GM21576 (cell line): ENCODE data around the gene HNRNPLL.
A peak's percentile ranks its signal among the peaks of the same experiment; 100 is the strongest.
"Not testable (repeated sequence)": the region's sequence is repeated elsewhere in the genome, so short reads cannot be mapped to it uniquely, and the experiment has no call there.

Experiments used
- ATAC-seq: cut with Tn5 transposase; IDR thresholded peaks from one replicate; pipeline ENCODE4 v1.9.1; 2021; ENCODE audit warnings: mild to moderate bottlenecking, moderate library complexity; ENCODE audit not compliant: unreplicated experiment

The HNRNPLL gene

GRCh38 chr2:38557217-38557616 lies 45.5 kb downstream of the HNRNPLL start:
- no peak for ATAC-seq

DNA sequence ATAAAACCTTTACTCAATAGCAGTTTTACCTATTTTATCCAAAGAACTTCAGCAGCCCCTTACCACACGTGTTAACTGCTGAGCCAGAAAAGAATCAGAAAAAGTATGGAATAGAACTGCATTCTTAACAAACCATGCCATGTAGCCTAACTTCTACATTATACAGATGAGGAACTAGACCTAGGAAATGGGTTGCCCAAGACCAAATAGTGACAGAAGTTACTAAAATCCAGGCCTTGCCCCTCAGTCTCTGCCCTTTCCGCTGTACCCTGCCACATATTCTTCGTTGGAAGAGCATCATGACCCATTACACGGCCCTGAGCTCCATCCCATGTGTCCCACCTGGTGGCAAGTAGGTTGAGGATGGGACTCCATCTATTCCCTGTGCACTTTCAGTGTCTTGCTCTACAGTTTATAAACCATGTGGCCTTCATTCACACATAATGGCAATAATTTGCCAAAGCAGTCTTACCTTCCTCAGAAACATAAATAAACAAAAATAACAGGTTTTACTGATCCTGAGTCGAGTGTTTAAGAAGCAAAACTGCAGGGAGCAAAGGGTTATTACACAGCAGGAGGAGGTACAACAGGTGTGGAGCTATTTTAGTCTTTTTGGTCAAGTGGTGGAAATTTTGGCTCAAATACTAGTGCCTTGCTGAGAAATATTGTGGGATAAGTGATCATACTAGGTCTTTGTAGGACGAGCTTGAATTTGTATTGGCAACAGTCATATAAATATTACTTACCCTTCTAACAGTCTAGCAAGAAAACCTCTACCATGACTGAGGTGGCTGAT lies 46.5 kb downstream of the HNRNPLL start:
- ATAC-seq: no peak

GRCh38 chr2:38554973-38555595 lies 47.6 kb downstream of the HNRNPLL start:
- no peak for ATAC-seq

GRCh38 chr2:38553554-38553953 lies 49.2 kb downstream of the HNRNPLL start:
- ATAC-seq: no peak

- ATAC-seq: no peak
These were observed 50.5 kb downstream of the HNRNPLL start for GRCh38 chr2:38552259-38552658.

DNA sequence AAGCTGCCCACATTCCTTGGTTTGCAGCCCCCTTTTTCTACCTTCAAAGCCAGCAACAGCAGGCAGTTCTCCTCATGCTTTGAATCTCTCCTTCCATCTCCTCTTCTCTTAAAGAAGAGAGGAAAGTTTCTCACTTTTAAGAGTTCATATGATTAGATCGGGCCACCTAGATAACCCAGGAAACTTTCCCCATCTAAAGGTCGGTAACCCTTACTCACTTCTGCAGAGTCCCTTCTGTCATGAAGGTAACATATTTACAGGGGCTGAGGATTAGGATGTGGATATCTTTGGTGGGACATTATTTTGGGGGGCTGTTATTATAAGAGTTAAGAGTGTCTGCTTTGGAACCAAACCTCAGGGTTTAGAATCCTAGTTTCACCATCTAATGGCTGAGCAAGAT lies 51.0 kb downstream of the HNRNPLL start:
- no peak for ATAC-seq

DNA sequence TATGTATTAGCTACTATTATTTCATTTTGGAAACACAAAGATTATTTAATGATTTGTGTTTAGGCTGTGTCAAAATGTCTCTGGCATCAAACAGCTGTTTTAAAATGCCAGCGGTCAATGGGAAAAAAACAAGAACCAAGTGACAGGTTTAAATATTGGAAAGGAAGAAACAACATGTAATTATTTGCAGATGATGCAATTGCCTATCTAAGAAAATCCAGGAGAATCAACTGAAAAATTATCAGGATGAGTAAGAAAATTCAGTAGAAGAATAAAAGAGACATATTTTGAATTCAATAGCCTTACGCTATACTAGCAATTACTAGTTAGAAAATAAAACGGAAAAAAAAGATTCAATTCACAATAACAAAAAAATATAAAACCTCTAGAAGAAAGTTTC lies 51.6 kb downstream of the HNRNPLL start:
- ATAC-seq: no peak

DNA sequence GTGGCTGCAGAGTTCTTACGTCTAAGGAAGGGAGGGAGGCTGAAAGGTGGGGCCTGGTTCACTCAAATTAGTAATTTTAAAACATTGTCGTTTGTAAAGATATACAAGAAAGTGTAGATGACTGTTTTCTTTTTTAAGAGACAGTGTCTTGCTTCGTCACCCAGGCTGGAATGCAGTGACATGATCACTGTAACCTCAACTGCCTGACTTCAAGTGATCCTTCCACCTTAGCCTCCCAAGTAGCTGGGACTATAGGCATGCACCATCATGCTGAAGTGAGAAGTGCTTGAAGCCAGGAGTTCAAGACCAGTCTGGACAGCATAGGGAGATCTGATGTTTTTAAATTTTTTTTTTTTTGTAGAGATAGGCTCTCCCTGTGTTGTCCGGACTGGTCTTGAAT lies 52.9 kb downstream of the HNRNPLL start:
- no peak for ATAC-seq

DNA sequence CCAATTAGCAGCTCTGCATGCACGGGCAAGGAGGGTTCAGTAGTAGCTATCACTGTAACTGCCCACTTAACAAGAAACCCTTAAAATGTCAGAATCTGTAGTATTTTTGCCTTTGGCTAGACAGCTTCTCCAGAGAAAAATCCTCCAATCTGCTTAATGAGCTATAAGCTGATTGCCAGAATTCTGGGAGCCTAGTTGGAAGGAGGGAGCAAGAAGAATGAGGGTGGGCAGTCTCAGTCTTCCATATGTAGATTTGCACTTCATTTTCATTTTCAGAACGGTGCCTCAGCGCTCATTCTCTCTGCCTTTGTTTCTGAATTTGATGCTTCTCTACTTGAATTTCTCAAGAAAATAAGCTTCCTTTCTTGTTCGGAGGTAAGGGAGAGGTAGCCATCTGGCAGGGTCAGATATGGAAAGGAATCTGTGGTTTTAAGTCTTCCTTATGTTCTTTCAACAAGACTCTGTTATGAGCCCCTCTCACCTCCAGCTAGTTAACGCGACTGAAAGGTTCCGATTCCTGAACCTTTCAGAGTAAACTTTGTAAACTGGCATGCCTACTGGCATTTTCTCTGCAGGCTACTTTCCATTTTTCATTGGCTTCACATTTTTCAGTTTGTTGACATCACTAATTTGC lies 53.5 kb downstream of the HNRNPLL start:
- ATAC-seq: no peak

DNA sequence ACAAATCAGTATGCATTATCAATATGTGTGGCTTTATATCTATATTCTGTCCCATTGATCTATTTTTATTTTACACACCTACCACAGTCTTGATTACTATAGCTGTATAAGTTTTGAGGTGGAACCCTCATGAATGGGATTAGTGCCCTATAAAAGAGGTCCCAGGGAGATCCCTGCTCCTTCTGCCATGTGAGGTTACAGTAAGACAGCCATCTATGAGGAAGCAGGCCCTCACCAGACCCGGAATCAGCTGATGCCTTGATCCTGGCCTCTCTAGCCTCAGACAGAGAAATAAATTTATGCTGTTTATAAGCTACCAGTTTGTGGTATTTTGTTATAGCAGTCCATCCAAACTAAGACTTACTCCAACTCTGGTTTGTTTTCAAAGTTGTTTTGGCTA lies 54.9 kb downstream of the HNRNPLL start:
- no peak for ATAC-seq

GRCh38 chr2:38546585-38546984 lies 56.1 kb downstream of the HNRNPLL start:
- ATAC-seq: no peak

- ATAC-seq: no peak
These were observed 56.7 kb downstream of the HNRNPLL start for GRCh38 chr2:38546064-38546463.

GRCh38 chr2:38542248-38542631 lies 60.5 kb downstream of the HNRNPLL start:
- not testable (repeated sequence) for ATAC-seq

DNA sequence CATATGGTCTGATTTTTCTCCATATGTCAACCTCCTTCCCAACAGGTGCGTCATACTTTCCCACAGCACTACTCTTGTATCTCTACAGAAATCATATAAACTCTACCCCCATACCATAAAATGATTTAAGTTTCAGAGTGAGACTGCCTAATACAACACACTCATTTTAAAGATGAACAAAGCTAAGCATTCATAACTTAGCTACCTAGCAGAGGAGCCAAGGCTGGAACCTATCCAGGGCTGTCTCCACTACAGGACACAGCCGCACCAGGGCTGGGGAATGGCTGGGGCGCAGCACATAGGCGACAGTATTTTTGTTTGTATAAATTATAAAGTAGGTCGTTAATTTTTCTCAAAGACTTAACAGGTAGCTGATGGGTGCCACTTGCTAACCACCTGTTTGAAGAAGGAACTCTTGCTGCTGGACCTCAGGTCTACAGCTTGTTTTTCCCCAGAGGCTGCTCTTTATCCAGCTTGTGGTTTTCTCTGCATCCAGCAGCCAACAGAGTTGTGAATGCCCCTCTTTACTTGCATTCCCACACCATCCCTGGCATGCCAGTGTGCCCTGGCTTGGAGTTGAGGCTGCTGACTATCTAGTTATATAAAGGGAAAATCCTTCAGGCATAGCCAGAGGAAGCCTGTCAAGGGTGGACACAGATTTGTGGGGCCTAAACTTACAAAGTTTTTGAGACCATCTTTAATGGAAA lies 62.0 kb downstream of the HNRNPLL start:
- no peak for ATAC-seq

- ATAC-seq: no peak
These were observed 63.6 kb downstream of the HNRNPLL start for GRCh38 chr2:38539086-38539485.

DNA sequence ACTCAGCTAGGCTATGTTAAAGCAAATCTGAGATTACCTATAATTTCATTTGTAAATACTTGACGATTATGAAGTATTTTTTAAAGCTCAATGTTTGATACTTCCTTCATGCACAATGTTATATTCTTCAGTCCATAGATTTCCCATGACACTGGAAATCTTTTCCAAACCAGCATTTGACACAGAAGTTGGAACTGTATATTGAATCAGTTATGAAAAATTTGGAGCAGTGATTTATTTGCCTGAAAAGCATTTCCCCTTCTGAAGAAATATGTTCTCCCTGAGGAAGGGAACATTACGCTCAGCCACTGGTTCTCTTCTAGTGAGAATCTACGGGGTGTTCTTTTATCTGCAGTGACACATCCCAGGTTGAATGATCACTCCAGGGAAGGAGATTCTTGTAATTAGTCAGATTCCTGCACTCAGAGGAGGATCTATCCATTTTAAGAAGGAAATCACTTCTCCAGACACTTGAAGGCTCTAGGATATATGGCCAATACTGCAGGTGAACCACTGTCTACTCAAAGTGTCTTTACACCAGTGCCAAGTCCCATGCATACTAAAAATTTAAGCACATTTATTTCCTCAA lies 64.7 kb downstream of the HNRNPLL start:
- ATAC-seq: no peak

DNA sequence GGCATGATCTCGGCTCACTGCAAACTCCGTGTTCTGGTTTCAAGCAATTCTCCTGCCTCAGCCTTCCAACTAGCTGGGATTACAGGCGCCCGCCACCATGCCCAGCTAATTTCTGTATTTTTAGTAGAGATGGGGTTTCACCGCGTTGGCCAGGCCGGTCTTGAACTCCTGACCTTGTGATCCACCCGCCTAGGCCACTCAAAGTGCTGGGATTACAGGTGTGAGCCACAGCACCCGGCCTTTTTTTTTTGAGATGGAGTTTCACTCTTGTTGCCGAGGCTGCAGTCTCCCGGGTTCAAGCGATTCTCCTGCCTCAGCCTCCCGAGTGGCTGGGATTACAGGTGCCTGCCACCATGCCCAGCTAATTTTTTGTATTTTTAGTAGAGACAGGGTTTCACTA lies 65.4 kb downstream of the HNRNPLL start:
- not testable (repeated sequence) for ATAC-seq

DNA sequence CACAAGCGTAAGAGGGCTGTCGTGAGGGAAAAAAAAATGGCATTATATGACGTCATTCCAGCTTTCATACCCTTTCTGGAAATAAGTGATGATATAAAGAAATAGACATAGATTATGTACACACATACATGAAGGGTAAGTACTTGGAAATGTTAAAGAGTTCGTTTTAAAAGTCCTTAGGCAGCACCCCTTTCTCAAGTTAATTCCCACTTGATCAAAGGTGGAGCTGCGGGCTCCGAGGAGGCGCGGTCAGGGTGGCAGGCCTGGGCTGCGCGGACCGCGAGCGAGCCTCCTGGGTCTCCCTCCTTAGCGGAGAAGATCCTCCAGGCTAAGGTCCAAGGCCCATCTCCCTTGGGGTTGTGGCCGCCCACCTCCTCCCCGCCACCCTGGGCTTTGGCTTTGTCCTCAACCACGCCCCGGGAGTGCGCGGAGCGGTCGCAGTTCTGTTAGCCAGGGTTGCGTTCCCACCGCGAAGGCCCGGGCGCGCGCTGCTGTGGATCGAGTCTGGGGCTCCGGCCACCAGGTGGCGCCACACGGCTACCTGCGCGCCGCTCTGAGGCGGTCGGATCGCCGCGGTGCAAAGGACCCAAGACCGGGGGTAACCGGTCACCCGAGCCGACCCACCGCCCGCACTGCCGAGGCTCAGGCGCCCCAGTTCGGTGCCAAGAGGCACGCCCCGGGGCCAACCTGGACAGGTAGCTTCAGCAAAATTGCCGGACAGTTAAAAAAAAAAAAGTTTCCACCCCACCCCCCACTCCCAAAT lies 66.8 kb downstream of the HNRNPLL start:
- ATAC-seq: peak; percentile 45

DNA sequence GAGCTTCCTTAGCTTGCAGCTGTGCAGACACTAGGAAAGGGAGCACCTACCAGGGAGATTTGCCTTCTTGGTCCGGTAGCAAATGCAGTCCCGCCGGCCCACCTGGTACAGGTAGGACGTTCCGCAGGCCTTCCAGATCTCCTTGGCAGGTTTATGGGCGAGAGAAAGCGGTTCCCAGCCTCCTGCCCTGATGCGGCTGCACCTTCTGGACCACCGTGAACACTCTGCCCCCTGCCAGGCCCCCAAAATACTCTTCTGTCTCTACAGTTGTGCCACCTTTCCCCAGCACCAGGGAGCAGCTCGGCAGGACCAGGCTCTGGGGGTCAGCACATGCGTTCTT lies 67.4 kb downstream of the HNRNPLL start:
- no peak for ATAC-seq

DNA sequence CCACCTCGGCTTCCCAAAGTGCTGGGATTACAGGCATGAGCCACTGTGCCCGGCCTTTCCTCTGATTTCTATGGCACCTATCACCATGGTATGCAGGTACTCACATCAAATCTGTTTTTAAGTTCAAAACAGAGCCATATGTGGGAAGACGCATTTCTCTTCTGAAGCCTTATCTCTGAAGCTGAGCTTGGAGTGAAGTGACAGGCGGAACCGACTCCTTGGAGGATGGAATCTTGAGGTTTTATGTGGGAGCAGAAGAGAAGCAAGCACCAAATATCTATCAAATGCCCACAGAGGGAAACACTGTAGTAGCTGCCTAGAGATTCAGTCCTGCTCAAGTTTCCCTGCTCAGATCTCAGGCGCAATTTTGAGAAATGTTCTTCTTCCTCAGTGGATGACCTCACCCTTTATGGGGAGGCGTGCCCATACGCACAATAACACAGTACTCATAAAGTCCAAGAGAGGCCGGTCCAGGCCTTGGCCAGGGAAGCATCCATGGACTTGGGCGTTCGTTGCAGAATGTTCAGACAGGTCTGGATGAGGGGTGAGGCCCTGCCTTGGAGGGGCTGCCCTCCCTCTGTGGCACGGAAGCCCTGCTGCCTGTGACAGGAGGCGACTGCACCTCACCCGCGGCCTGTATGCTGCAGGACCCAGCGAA lies 67.9 kb downstream of the HNRNPLL start:
- no peak for ATAC-seq
